ENCODE measurements around the gene NUDT8. TPM values are rescaled to one million over a fixed set of nuclear protein-coding genes. Genes with fewer than 3 reads are reported as not detected.

NUDT8 gene
- polyA plus RNA-seq, 2 of the 4 experiments (the other 2 are of a cell fraction) = 1.8 to 5.6 TPM

- no peak overlapping the region for H3K27ac ChIP-seq
- TF ChIP-seq MAFK (IDR thresholded peaks at IDR 0.05; ENCODE audit: partially characterized antibody) = no peak
- TF ChIP-seq SREBF2 (IDR thresholded peaks at IDR 0.05) = no peak
- no peak for TF ChIP-seq CHD2 (IDR thresholded peaks at IDR 0.05; ENCODE audit: low read length, partially characterized antibody)
- no peak for TF ChIP-seq FOSL2 (IDR thresholded peaks at IDR 0.05)
- no peak for TF ChIP-seq FOSL2 (CRISPR knock-in tag; IDR thresholded peaks at IDR 0.05)
- TF ChIP-seq GATA3 (IDR thresholded peaks at IDR 0.05; ENCODE audit: borderline replicate concordance) = no peak
- no peak for TF ChIP-seq HDAC2 (IDR thresholded peaks at IDR 0.05)
- TF ChIP-seq ESRRA (IDR thresholded peaks at IDR 0.05; ENCODE audit: borderline replicate concordance, low read length) = no peak
- TF ChIP-seq RNF2 (IDR thresholded peaks at IDR 0.05; ENCODE audit: borderline replicate concordance, low read depth) = no peak
- no peak for TF ChIP-seq HEYL (CRISPR knock-in tag; IDR thresholded peaks at IDR 0.05)
- no peak for TF ChIP-seq HMGXB4 (CRISPR knock-in tag; IDR thresholded peaks at IDR 0.05; ENCODE audit: borderline replicate concordance)
- TF ChIP-seq HOXB13 (CRISPR knock-in tag; IDR thresholded peaks at IDR 0.05; ENCODE audit: low read depth) = no peak
- no peak for TF ChIP-seq EHF (CRISPR knock-in tag; IDR thresholded peaks at IDR 0.05)
- no peak for TF ChIP-seq RFX5 (IDR thresholded peaks at IDR 0.05)
- no peak for TF ChIP-seq KDM5A (IDR thresholded peaks at IDR 0.05)
- TF ChIP-seq EHMT2 (IDR thresholded peaks at IDR 0.05; ENCODE audit: low read depth) = no peak
- no peak for TF ChIP-seq SMC3 (IDR thresholded peaks at IDR 0.05)
- TF ChIP-seq TFCP2L1 (CRISPR knock-in tag; IDR thresholded peaks at IDR 0.05) = no peak
- CTCF ChIA-PET = interaction anchor here (0.8 to 10.2 kb wide), 22 partner anchors 9 to 291 kb away, joined by 3 to 181 read pairs (median 4); partner anchors contain the start of genes GSTP1 and NUDT8
- no peak for DNase-seq (ENCODE audit: low read depth in 1 of 2, low spot score in 1 of 2)
- no peaks in the 10 kb centered on the region for H3K9me3 ChIP-seq
- no peaks in the 10 kb centered on the region for H3K4me1 ChIP-seq
- H3K4me2 ChIP-seq = no peak overlapping the region
- no peak for FAIRE-seq
- no peak overlapping the region for H3K4me3 ChIP-seq
- no peak for ATAC-seq
- POLR2A ChIA-PET = interaction anchor here (1.7 kb wide), 1 partner anchor 16 kb away, joined by 9 read pairs; the partner anchor contains the start of gene NUDT8
- WGBS (ENCODE audit: missing lambda C conversion rate) = 85% methylated on average over 17 of the region's 17 CpGs
These were observed 16.3 kb downstream of the NUDT8 start for GRCh38 chr11:67613313-67613959.

- ChIA-PET CTCF (interaction anchor here (0.9 to 10.2 kb wide), 9 partner anchors 16 to 290 kb away, joined by 3 to 181 read pairs (median 5); partner anchors contain the start of genes GSTP1 and NUDT8), POLR2A (no interaction called here)
- 97% methylated on average over 9 of the region's 13 CpGs for WGBS (ENCODE audit: missing lambda C conversion rate)
- TF ChIP-seq PHF8 (IDR thresholded peaks at IDR 0.05; ENCODE audit: borderline replicate concordance, low read depth) = no peak
- TF ChIP-seq ELK1 (IDR thresholded peaks at IDR 0.05; ENCODE audit: low read depth, low read length) = no peak
- TF ChIP-seq ZNF302 (CRISPR knock-in tag; IDR thresholded peaks at IDR 0.05) = no peak
- TF ChIP-seq BCL3 (IDR thresholded peaks at IDR 0.05) = no peak
- no peak for TF ChIP-seq RFX5 (IDR thresholded peaks at IDR 0.05)
- TF ChIP-seq MAFK (IDR thresholded peaks at IDR 0.05; ENCODE audit: partially characterized antibody) = no peak
- TF ChIP-seq CBX2 (IDR thresholded peaks at IDR 0.05; ENCODE audit: borderline replicate concordance, low read depth) = no peak
- no peak for TF ChIP-seq FOXS1 (CRISPR knock-in tag; IDR thresholded peaks at IDR 0.05)
- TF ChIP-seq HOXA7 (CRISPR knock-in tag; IDR thresholded peaks at IDR 0.05) = no peak
- TF ChIP-seq TP53 (CRISPR knock-in tag; IDR thresholded peaks at IDR 0.05) = no peak
- no peak for TF ChIP-seq JUNB (IDR thresholded peaks at IDR 0.05)
- H3K4me2 ChIP-seq = no peak overlapping the region
- peaks cover 5% of the 10 kb centered on the region; the same call in 1 of the 3 replicates for H3K4me1 ChIP-seq
- no peak overlapping the region for H3K4me3 ChIP-seq
- DNase-seq (ENCODE audit: low read depth in 1 of 2, low spot score in 1 of 2) (no peak), FAIRE-seq (no peak), ATAC-seq (no peak)
- H3K9me3 ChIP-seq = no peaks in the 10 kb centered on the region
- no peak overlapping the region for H3K27ac ChIP-seq
These were observed 17.0 kb downstream of the NUDT8 start for GRCh38 chr11:67612751-67613150.

Data from A549 (cell line).